Stimulated activated CD4-positive, alpha-beta T cell treated with anti-CD3 and anti-CD28 coated beads, Interleukin-2, amount 100 ng/mL, for 48 hours (primary cell): ENCODE measurements around the gene ZP1.
"Not testable (repeated sequence)": the region's sequence is repeated elsewhere in the genome, so short reads cannot be mapped to it uniquely, and the experiment has no call there.

Experiments used
- DNase-seq, 2 donors: peaks; one replicate each; pipeline ENCODE4 v3.0.0-alpha.2; 2020

The ZP1 gene

GRCh38 chr11:60866911-60867870 lies at the start of gene ZP1:
Gene ZP1 (plus strand): TSS chr11:60867542. CDS start chr11:60867562, 20 bp downstream.
- DNase-seq: no peak

- DNase-seq: no peak
Observed at GRCh38 chr11:60818057-60818456, 49.3 kb upstream of the ZP1 start.

GRCh38 chr11:60821827-60822599 lies 45.3 kb upstream of the ZP1 start:
- DNase-seq: no peak

GRCh38 chr11:60823745-60824306 lies 43.5 kb upstream of the ZP1 start:
- DNase-seq: not testable (repeated sequence)

- no peak for DNase-seq
Observed at GRCh38 chr11:60825118-60825517, 42.2 kb upstream of the ZP1 start.

- DNase-seq: no peak
Observed at GRCh38 chr11:60825790-60826189, 41.6 kb upstream of the ZP1 start.

GRCh38 chr11:60830478-60831142 lies 36.7 kb upstream of the ZP1 start:
- DNase-seq: no peak

GRCh38 chr11:60831143-60831500 lies 36.2 kb upstream of the ZP1 start:
- peak; percentile 72 to 74 for DNase-seq

GRCh38 chr11:60831501-60832079 lies 35.8 kb upstream of the ZP1 start:
- DNase-seq: no peak

- no peak for DNase-seq
Observed at GRCh38 chr11:60834742-60835533, 32.4 kb upstream of the ZP1 start.

- DNase-seq: no peak
Observed at GRCh38 chr11:60835534-60835846, 31.9 kb upstream of the ZP1 start.

- DNase-seq: no peak
Observed at GRCh38 chr11:60836866-60837515, 30.4 kb upstream of the ZP1 start.

GRCh38 chr11:60838132-60838531 lies 29.2 kb upstream of the ZP1 start:
- no peak for DNase-seq

GRCh38 chr11:60840470-60841430 lies 26.6 kb upstream of the ZP1 start:
- DNase-seq: no peak

GRCh38 chr11:60841797-60842667 lies 25.3 kb upstream of the ZP1 start, which contains the start of gene CCDC86:
Gene CCDC86 (plus strand): TSS chr11:60842113. CDS start chr11:60842125, 12 bp downstream.
- peak; percentile 99 to 100 for DNase-seq

GRCh38 chr11:60842668-60843600 lies 24.4 kb upstream of the ZP1 start:
- DNase-seq: no peak

- DNase-seq: no peak
Observed at GRCh38 chr11:60844045-60844869, 23.1 kb upstream of the ZP1 start.
